DMS153 treated with DMSO at 0.1 percent for 48 hours (cell line): ENCODE measurements around the gene C12orf60.

Experiments
- DNase-seq: peaks from one replicate; lab custom pipeline; 2025; ENCODE audit not compliant: unreplicated experiment; lab: John Stamatoyannopoulos, UW

The C12orf60 gene

DNA sequence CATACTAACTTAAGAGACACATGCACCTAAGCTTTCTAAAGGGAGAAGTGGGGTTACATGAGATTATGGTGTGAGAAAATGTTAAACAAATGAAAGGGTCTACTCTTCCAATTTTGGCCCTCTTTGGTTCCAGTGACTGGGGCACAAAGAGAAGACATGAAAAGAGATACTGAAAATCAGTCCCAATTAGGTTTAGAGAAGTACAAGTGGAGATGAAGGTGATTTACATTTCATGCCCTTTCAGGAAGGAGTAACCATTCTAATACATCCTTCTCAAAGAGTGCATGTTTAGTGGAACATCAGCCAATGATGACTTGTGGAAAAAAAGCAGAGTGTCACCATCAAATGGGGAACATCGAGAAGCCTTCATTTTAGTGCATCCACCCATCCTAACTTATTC is 67.8 kb downstream of the C12orf60 start:
- DNase-seq = no peak

- no peak for DNase-seq
These were observed 68.4 kb downstream of the C12orf60 start for GRCh38 chr12:14871886-14872285.

GRCh38 chr12:14873440-14874185 is 70.1 kb downstream of the C12orf60 start:
- DNase-seq = no peak
